GM10248 (cell line): Measurements from ENCODE around the gene C20orf204.

ENCODE experiments used
- CTCF ChIA-PET: fragments of 300-600 bp; sonication (Branson Sonifier 250); formaldehyde crosslinking; extraction: SDS; loops from one replicate; lab custom pipeline; 2021; ENCODE audit warnings: antibody characterized with exemption; lab: Yijun Ruan, JAX
- POLR2A ChIA-PET: fragments of 350-650 bp; sonication (Branson Sonifier 250); formaldehyde crosslinking; extraction: SDS; loops from one replicate; lab custom pipeline; 2020; ENCODE audit warnings: antibody characterized with exemption; lab: Yijun Ruan, JAX
- DNase-seq: peaks from one replicate; pipeline ENCODE4 v3.0.0; 2012; ENCODE audit errors: extremely low spot score
- CTCF ChIP-seq: IDR thresholded peaks from 2 replicates; pipeline ENCODE4 v1.5.1; 2012; ENCODE audit warnings: mild to moderate bottlenecking, low read depth; ENCODE audit errors: extremely low read depth, missing control alignments, control extremely low read depth

C20orf204 gene

GRCh38 chr20:64021124-64021975 lies 14.6 kb upstream of the C20orf204 start:
- no peak for DNase-seq
- POLR2A ChIA-PET, result interaction anchor here (0.7 kb wide), 2 partner anchors 19 to 161 kb away, joined by 3 to 8 read pairs; no protein-coding TSS in a partner anchor
- TF ChIP-seq CTCF, result no peak
- CTCF ChIA-PET, result interaction anchor here (0.9 kb wide), 1 partner anchor 36 kb away, joined by 3 read pairs; no protein-coding TSS in a partner anchor

GRCh38 chr20:64022671-64023360 lies 13.2 kb upstream of the C20orf204 start:
- CTCF ChIA-PET, result no interaction called here
- DNase-seq, result no peak
- TF ChIP-seq CTCF, result no peak
- POLR2A ChIA-PET, result no interaction called here

DNA sequence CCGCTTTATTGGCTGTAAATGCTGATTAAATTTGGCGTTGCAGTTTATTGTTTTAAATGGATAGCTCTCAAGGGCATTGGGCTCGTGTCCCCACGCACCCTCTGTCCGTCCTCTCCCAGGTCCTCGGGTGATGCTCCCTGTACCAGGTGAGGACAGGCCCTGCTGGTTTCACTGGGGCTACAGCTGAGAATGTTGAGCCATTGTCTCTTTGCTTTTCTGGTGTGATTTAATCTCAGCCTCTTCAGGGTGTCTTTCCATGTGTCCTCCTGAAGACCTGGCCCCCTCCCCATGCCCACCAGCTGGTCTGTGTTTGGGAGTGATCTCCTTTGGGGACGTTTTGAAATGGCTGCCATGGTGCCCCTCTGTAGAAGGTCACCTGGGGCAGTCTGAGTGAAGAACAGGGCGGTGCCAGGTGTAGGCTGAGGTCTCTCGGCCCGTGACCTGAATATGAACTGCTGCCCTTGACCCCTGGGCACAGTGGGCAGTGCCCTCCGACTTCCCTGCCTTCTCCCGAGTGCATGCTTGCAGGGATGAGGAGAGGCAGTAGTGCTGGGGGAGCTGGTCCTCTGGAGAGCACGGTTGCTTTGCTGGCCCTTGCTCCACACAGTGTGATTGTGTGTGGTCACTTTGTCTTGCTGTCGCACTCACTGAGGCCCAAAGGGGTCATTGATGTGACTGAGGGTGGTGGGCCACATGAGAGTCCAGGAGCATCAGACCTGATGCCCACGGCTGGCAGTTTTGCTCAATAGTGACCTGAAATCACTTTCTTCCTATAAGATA lies 12.4 kb upstream of the C20orf204 start:
- DNase-seq, result no peak
- no peak for TF ChIP-seq CTCF
- POLR2A ChIA-PET, result no interaction called here
- CTCF ChIA-PET, result interaction anchor here (2.1 kb wide), 1 partner anchor 15 kb away, joined by 9 read pairs; no protein-coding TSS in a partner anchor

DNA sequence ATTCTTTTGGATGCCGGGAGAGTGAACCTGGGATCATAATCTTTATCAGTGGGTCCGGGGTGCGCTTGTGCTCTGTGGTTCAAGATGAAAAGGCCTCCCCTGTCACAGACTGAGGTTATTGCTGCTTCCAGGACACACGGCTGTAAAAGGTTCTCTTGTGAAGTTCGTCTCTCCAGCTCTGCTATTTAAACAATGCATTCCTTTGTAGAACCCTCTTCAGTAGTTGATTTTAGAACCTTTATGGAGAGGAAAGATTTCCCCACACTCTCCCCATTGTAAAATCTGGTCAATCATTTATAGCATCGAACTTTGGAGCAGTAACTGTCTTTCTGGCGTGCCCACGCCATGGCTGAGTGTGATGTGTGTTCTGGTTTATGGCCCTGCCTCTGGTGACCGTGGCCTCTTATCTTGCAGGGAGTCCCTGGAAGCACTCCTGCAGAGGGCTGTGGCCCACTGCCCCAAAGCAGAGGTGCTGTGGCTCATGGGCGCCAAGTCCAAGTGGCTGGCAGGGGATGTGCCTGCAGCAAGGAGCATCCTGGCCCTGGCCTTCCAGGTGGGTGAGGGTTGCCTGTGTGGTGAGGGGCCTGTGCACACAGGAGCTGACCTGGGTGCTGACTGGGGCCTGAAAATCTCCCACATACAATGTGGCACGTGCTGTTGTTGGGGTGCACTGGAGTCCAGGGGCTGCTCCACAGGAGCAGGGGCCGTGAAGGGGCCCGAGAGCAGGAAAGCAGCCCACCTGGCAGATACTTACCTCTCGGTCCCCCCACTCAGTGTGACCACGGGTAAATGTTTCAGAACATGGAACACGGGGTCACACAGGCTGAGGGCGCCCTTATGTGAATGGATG lies 11.6 kb upstream of the C20orf204 start:
- TF ChIP-seq CTCF, result no peak
- ChIA-PET POLR2A (no interaction called here), CTCF (interaction anchor here (1.4 to 2.1 kb wide), 2 partner anchors 14 to 41 kb away, joined by 3 to 9 read pairs; no protein-coding TSS in a partner anchor)
- DNase-seq, result no peak

- no peak for TF ChIP-seq CTCF
- CTCF ChIA-PET, result interaction anchor here (1.4 to 2.1 kb wide), 2 partner anchors 14 to 42 kb away, joined by 3 to 9 read pairs; no protein-coding TSS in a partner anchor
- no peak for DNase-seq
- POLR2A ChIA-PET, result no interaction called here
These were observed 10.7 kb upstream of the C20orf204 start for GRCh38 chr20:64025101-64025825.
